Upper lobe of right lung (tissue), 1 donor: ENCODE measurements around the gene MRPL37. TPM values are rescaled to one million over a fixed set of nuclear protein-coding genes. Genes with fewer than 3 reads are reported as not detected.

Experiments
- ATAC-seq: fragments of 200-7000 bp; cut with Tn5 transposase; one replicate; pipeline ENCODE4 v1.9.1; 2020; ENCODE audit warnings: mild to moderate bottlenecking, moderate library complexity
- DNase-seq: peaks from one replicate; pipeline ENCODE4 v3.0.0-alpha.2; 2020
- H3K27ac ChIP-seq: fragments of 200-600 bp; one replicate; pipeline ENCODE4 v1.8.0; 2022
- H3K27me3 ChIP-seq: fragments of 200-600 bp; one replicate; pipeline ENCODE4 v1.8.0; 2022; ENCODE audit warnings: mild to moderate bottlenecking
- H3K36me3 ChIP-seq: fragments of 200-600 bp; one replicate; pipeline ENCODE4 v1.8.0; 2022
- H3K4me1 ChIP-seq: fragments of 200-600 bp; one replicate; pipeline ENCODE4 v1.8.0; 2022
- H3K4me3 ChIP-seq: fragments of 200-600 bp; one replicate; pipeline ENCODE4 v1.8.0; 2022; ENCODE audit warnings: mild to moderate bottlenecking
- H3K9me3 ChIP-seq: fragments of 200-600 bp; one replicate; pipeline ENCODE4 v1.8.0; 2022
- intact Hi-C: fragments of 100-400 bp; cut with DNase I; formaldehyde crosslinking; loops from one replicate; pipeline ENCODE4 v1.11.0; 2022
- total RNA-seq: library from RNA; stranded (reverse); fragmentation: NEBNext Ultra II Directional; extraction: Animal tissue kit (Norgen Biotek cat#: 25700); gene quantifications from one replicate; pipeline ENCODE4 v1.2.1, GENCODE V29; 2021
- TF ChIP-seq, protein P1 (sequence below): fragments of 200-600 bp; IDR thresholded peaks from one replicate; pipeline ENCODE4 v1.8.0; 2022; ENCODE audit warnings: antibody characterized with exemption
- donor health status: DM: no; HTN: yes; CAD: no; lungs with severe emphysema.

The MRPL37 gene
- total RNA-seq, 1 donor from 2014 or later: 41.9 TPM

- ATAC-seq: no peak
- Histone ChIP-seq H3K27me3 (no peaks in the 10 kb centered on the region), H3K27ac (no peak overlapping the region), H3K4me3 (no peak overlapping the region), H3K9me3 (no peaks in the 10 kb centered on the region), H3K4me1 (no peaks in the 10 kb centered on the region), H3K36me3 (no peaks in the 10 kb centered on the region)
- TF ChIP-seq, protein P1, sequence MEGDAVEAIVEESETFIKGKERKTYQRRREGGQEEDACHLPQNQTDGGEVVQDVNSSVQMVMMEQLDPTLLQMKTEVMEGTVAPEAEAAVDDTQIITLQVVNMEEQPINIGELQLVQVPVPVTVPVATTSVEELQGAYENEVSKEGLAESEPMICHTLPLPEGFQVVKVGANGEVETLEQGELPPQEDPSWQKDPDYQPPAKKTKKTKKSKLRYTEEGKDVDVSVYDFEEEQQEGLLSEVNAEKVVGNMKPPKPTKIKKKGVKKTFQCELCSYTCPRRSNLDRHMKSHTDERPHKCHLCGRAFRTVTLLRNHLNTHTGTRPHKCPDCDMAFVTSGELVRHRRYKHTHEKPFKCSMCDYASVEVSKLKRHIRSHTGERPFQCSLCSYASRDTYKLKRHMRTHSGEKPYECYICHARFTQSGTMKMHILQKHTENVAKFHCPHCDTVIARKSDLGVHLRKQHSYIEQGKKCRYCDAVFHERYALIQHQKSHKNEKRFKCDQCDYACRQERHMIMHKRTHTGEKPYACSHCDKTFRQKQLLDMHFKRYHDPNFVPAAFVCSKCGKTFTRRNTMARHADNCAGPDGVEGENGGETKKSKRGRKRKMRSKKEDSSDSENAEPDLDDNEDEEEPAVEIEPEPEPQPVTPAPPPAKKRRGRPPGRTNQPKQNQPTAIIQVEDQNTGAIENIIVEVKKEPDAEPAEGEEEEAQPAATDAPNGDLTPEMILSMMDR: no peak
- intact Hi-C loops: no loop called here
- DNase-seq: no peak
Measured at GRCh38 chr1:54173681-54174080, 26.3 kb upstream of the MRPL37 start.

- DNase-seq (no peak), ATAC-seq (no peak)
- no peaks in the 10 kb centered on the region for H3K36me3 ChIP-seq
- TF ChIP-seq, protein P1: no peak
- H3K4me1 ChIP-seq: no peaks in the 10 kb centered on the region
- no peak overlapping the region for H3K4me3 ChIP-seq
- no peak overlapping the region for H3K27ac ChIP-seq
- no peaks in the 10 kb centered on the region for H3K27me3 ChIP-seq
- intact Hi-C loops: no loop called here
- H3K9me3 ChIP-seq: no peaks in the 10 kb centered on the region
Measured at GRCh38 chr1:54174106-54174505, 25.9 kb upstream of the MRPL37 start.

DNA sequence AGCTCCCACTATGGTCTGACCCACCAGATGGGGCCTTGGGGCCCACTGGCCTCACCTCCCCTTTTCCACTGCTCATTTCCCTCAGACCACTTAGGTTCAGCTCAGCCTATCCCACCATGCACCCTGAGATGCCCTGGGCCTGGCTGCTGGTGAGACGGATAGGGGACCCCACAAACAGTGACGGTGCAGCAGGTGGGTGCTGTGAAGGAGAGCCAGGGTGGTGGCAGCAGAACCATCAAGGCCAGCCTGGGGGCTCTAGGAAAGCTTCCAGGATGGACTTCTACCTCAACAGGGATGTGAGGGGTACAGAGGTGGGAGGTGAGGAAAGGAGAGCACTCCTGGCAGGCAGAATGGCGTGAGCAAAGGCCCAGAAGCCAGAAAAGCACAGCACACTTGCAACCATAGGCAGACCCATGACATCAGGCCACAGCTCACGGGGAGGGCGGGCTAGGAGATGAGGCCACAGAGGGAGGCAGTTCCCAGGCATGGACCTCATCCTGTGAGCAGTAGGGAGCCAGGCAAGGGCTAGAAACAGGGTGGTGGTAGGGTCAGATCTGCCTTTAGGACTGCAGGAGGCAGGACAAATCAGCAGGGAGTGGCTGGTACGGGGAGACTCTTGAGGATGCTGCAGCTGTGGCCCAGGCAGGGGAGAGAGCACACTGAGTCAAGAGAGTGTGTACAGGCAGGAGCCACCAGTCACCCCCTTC lies 23.2 kb upstream of the MRPL37 start:
- no peaks in the 10 kb centered on the region for H3K9me3 ChIP-seq
- no peak overlapping the region for H3K4me3 ChIP-seq
- DNase-seq (no peak), ATAC-seq (no peak)
- H3K27ac ChIP-seq: no peak overlapping the region
- H3K27me3 ChIP-seq: no peaks in the 10 kb centered on the region
- H3K4me1 ChIP-seq: no peaks in the 10 kb centered on the region
- H3K36me3 ChIP-seq: no peaks in the 10 kb centered on the region
- intact Hi-C loops: no loop called here
- TF ChIP-seq, protein P1: no peak

DNA sequence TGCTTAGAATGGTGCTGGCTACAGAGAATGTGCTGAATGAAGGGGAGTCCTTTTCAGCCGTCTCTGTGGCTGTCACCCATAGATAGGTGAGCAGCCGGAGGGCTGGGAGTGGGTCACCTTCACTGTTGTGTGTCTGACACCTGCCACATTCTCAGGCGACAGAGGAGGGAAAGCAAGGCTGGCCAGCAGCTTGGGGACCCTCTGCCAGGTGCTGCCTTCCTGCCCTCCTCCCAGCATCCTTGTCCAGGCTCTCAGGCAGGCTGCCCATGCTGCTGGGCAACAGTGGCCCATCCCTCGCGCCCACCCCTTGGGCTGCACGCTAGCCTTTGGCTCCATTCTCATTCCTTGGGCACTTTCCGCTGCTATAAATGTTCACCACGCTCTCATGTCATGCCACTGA lies 22.2 kb upstream of the MRPL37 start:
- Histone ChIP-seq H3K27me3 (no peaks in the 10 kb centered on the region), H3K4me1 (no peaks in the 10 kb centered on the region), H3K36me3 (no peaks in the 10 kb centered on the region), H3K27ac (no peak overlapping the region), H3K9me3 (no peaks in the 10 kb centered on the region), H3K4me3 (no peak overlapping the region)
- intact Hi-C loops: no loop called here
- no peak for DNase-seq
- no peak for ATAC-seq
- TF ChIP-seq, protein P1: no peak

GRCh38 chr1:54178296-54179070 lies 21.5 kb upstream of the MRPL37 start:
- no peaks in the 10 kb centered on the region for H3K4me1 ChIP-seq
- no peak overlapping the region for H3K4me3 ChIP-seq
- no peak overlapping the region for H3K27ac ChIP-seq
- intact Hi-C loops: no loop called here
- ATAC-seq (no peak), DNase-seq (no peak)
- no peaks in the 10 kb centered on the region for H3K36me3 ChIP-seq
- TF ChIP-seq, protein P1: no peak
- H3K9me3 ChIP-seq: no peaks in the 10 kb centered on the region
- H3K27me3 ChIP-seq: no peaks in the 10 kb centered on the region
